Skeletal muscle satellite cell (primary cell): ENCODE data around the gene PEX26.
"Not testable (repeated sequence)": the region's sequence is repeated elsewhere in the genome, so short reads cannot be mapped to it uniquely, and the experiment has no call there.

Experiments used
- H3K27me3 ChIP-seq: 2 replicates; pipeline ENCODE4 v1.7.0; 2013; ENCODE audit warnings: low read length; ENCODE audit not compliant: control insufficient read depth, insufficient read depth
- H3K36me3 ChIP-seq: 2 replicates; pipeline ENCODE4 v1.7.0; 2013; ENCODE audit warnings: mild to moderate bottlenecking, control low read depth, low read length; ENCODE audit not compliant: insufficient read depth
- H3K4me1 ChIP-seq: 2 replicates; pipeline ENCODE4 v1.7.0; 2013; ENCODE audit warnings: low read length; ENCODE audit not compliant: control insufficient read depth, insufficient read depth
- H3K4me2 ChIP-seq: 2 replicates; pipeline ENCODE4 v1.7.0; 2013; ENCODE audit warnings: mild to moderate bottlenecking, low read length
- H3K4me3 ChIP-seq: 2 replicates; pipeline ENCODE4 v1.7.0; 2013; ENCODE audit warnings: low read length
- H3K9ac ChIP-seq: 2 replicates; pipeline ENCODE4 v1.7.0; 2013; ENCODE audit warnings: mild to moderate bottlenecking, low read depth, low read length, moderate library complexity
- H3K9me3 ChIP-seq: replicated peaks from 2 replicates; pipeline ENCODE4 v1.7.0; 2013; ENCODE audit warnings: mild to moderate bottlenecking, control low read depth, low read length

Gene PEX26

DNA sequence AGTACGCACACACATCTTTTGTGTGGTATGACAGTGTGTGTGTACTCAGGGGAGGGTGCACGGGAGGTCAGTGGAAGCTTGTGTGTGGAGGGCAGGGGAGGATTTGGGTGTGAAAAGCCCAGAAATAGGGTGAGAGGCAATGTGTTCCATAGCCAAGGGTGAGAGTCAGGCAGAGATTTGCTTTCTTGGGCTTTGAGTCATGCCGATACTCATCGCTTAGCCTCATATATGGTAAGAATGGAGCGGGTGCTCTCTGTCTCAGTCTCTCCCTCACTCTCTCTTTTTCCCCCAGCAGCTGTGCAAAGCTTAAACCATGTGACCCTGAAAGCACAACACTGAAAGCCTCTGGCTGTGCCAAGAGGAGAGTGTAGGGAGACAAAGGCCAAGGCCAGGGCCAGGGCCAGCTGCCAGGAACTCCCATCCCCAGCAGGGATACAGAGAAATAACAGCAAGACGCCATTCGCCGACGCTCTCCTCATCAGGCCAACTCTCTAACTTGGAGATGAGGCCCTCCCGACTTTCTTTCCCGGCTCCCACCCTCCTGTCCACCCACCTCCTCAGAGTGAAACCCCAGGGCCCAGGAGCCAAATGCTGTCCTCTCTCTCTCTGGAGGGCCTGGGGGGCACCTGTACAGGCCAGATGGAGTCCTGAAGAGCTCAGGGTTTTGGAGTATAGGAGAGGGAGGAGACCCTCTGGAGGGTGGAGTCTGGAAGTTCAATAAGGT lies 33.1 kb upstream of the PEX26 start:
- H3K9ac ChIP-seq: no peak overlapping the region
- no peaks in the 10 kb centered on the region for H3K9me3 ChIP-seq
- no peak overlapping the region for H3K4me3 ChIP-seq
- H3K27me3 ChIP-seq: no peaks in the 10 kb centered on the region
- peaks cover 19% of the 10 kb centered on the region for H3K4me1 ChIP-seq
- peak overlapping the region; percentile 37 for H3K4me2 ChIP-seq
- H3K36me3 ChIP-seq: no peaks in the 10 kb centered on the region

DNA sequence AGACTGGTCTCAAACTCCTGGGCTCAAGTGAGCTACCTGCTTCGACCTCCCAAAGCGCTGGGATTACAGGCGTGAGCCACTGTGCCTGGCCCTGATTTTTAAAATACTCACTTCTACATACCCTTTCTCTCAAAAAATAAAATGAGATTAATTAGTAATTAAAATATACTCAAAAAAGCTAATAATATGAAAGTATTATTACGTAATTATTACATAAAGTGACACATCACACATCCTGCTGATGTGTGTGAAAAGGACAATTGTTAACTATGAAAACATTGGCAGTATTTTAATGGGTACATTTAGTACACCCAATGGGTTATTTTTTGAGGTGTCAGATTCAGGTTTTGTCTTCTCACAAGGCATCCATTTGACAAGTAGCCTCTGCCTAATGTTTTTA lies 32.0 kb upstream of the PEX26 start:
- Histone ChIP-seq H3K9ac (no peak overlapping the region), H3K4me1 (peaks cover 19% of the 10 kb centered on the region), H3K27me3 (no peaks in the 10 kb centered on the region), H3K9me3 (no peaks in the 10 kb centered on the region), H3K4me2 (no peak overlapping the region), H3K36me3 (no peaks in the 10 kb centered on the region), H3K4me3 (no peak overlapping the region)

DNA sequence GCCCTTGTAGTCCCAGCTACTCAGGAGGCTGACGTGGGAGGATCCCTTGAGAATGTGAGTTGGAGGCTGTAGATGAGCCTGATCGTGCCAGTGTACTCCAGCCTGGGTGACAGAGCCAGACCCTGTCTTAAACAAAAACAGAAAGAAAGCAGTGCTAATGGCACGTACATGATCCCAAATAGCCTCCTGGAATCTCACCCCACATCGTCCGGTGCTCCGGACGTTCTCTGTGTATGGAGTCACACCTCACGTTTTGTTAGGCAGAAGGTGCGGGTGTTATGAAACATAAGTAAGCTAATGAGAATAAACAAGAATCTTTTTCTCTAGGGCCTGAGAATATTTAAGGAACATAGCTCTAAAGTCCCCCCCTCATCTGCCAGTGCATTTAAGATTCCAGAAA lies 29.7 kb upstream of the PEX26 start:
- Histone ChIP-seq H3K4me1 (peaks cover 19% of the 10 kb centered on the region), H3K9ac (no peak overlapping the region), H3K4me2 (peak overlapping the region; percentile 67), H3K27me3 (no peaks in the 10 kb centered on the region), H3K4me3 (no peak overlapping the region), H3K36me3 (no peaks in the 10 kb centered on the region), H3K9me3 (no peaks in the 10 kb centered on the region)

DNA sequence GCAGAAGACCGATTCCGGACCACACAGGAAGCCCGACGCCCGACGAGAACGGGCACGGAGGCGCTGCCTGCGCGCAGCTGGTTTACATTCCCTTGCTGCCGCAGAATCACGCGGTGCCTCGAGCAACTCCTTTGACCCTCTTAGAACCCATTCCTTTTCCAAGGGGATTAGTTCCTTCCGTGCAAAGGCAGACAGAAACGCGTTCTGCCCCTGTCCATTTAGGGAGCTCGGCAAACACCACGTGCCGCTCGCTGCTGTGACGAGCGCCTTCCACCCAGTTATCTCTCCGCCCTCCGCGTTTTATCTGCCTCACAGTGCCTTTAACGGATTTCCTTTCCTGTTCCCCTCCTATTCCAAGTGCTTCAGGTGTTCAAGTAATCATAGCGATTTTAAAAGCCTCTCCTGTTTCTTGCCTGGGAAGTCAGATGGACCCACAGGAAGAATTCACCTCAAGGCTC lies 29.3 kb upstream of the PEX26 start:
- Histone ChIP-seq H3K9me3 (no peaks in the 10 kb centered on the region), H3K36me3 (no peaks in the 10 kb centered on the region), H3K4me2 (peak overlapping the region; percentile 67), H3K27me3 (no peaks in the 10 kb centered on the region), H3K9ac (no peak overlapping the region), H3K4me3 (peak overlapping the region; percentile 22), H3K4me1 (peaks cover 19% of the 10 kb centered on the region)

DNA sequence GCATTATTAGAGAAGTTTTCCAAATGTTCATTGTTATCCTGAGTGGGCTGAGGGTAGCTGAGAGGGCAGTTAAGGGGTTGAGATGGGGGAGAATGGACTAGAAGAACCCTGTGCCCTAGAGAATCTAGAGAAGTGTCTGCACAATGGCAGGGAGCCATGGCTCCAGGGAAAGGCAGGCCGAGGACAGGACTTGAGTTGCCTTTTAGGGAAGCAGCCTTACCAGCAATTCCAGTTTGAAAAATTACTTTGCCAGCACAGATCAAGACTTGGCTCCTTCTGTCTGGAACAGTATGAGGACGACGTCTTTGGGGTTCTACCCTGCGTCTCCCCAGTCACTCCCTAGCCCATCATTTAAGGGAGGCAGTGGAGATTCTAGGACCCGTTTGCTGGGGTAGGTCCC lies 27.7 kb upstream of the PEX26 start:
- Histone ChIP-seq H3K36me3 (no peaks in the 10 kb centered on the region), H3K4me1 (peaks cover 6% of the 10 kb centered on the region), H3K27me3 (no peaks in the 10 kb centered on the region), H3K9ac (no peak overlapping the region), H3K4me3 (no peak overlapping the region), H3K4me2 (no peak overlapping the region), H3K9me3 (no peaks in the 10 kb centered on the region)

DNA sequence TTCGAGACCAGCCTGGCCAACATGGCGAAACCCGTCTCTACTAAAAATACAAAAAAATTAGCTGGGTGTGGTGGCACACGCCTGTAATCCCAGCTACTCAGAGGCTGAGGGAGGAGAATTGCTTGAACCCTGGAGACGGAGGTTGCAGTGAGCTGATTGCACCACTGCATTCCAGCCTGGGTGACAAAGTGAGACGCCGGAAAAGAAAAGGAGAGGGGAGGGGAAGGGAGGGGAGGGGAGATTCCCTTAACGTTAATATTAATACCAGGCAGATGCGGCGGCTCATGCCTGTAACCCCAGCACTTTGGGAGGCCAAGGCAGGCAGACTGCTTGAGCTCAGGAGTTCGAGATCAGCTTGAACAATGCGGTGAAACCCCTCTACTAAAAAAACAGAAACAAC lies 26.7 kb upstream of the PEX26 start:
- H3K27me3 ChIP-seq, H3K9ac ChIP-seq, H3K4me3 ChIP-seq, H3K36me3 ChIP-seq, H3K4me2 ChIP-seq, H3K9me3 ChIP-seq: not testable (repeated sequence)
- H3K4me1 ChIP-seq: peaks cover 10% of the 10 kb centered on the region

DNA sequence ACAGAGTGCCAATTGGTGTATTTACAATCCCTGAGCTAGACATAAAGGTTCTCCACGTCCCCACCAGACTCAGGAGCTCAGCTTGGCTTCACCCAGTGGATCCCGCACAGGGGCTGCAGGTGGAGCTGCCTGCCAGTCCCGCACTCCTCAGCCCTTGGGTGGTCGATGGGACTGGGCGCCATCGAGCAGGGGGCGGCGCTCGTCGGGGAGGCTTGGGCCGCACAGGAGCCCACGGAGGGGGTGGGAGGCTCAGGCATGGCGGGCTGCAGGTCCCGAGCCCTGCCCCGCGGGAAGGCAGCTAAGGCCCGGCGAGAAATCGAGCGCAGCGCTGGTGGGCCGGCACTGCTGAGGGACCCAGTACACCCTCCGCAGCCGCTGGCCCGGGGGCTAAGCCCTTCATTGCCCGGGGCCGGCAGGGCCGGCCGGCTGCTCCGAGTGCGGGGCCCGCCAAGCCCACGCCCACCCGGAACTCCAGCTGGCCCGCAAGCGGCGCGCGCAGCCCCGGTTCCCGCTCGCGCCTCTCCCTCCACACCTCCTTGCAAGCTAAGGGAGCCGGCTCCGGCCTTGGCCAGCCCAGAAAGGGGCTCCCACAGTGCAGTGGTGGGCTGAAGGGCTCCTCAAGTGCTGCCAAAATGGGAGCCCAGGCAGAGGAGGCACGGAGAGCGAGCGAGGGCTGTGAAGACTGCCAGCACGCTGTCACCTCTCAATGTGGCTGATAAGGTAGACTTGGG lies 24.4 kb upstream of the PEX26 start:
- H3K27me3 ChIP-seq, H3K36me3 ChIP-seq, H3K9ac ChIP-seq, H3K4me3 ChIP-seq, H3K4me2 ChIP-seq, H3K9me3 ChIP-seq: not testable (repeated sequence)
- peaks cover 30% of the 10 kb centered on the region for H3K4me1 ChIP-seq

DNA sequence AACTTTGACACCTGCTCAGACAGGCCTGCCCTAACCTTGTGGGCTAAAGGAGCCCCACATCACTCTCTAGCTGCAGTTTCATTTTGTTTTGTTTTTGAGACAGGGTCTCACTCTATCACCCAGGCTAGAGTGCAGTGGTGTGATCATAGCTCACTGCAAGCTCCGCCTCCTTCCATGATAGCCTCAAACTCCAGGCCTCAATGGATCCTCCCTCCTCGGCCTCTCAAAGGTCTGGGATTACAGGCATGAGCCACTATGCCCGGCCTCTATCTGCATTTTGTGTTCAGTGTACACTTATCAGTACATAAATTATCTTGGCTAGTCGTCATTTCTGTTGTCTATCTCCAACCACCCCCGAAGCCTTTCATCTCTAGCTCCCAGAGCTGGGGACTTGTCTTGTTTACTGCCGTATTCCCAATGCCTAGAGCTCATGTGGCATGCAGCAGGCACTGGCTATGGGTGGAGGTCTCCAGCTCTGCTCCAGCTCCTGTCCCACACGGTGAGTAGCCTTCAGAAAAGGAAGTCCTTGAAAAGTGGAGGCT lies 22.1 kb upstream of the PEX26 start:
- no peaks in the 10 kb centered on the region for H3K9me3 ChIP-seq
- H3K9ac ChIP-seq: peak overlapping the region; percentile 19
- no peaks in the 10 kb centered on the region for H3K27me3 ChIP-seq
- peak overlapping the region; percentile 22 for H3K4me2 ChIP-seq
- no peak overlapping the region for H3K4me3 ChIP-seq
- no peaks in the 10 kb centered on the region for H3K36me3 ChIP-seq
- peaks cover 27% of the 10 kb centered on the region for H3K4me1 ChIP-seq

DNA sequence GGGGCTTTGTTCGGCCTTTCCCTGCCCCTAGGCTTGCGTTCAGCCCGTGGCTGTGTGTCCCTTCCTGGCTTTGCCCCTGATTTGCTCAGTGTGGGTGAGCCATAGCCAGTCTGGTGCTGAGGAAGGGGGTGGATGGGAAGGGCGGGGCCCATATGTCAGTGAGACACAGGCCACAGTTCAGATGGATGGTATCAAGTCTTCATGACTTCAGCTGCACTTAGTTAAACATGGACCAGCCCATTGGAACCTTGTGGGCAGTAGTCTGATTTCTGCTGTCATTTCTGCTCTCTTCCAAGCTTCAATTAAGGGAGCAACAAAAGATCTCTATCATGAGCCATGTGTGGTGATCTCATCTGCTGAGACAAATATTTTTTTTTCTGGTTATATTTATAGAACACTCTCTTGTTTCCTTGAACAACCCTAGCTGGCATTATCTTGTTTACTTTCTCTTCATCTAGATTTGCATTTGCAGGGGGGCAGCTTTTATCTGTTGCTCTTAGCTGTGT lies 21.6 kb upstream of the PEX26 start:
- peaks cover 33% of the 10 kb centered on the region for H3K4me1 ChIP-seq
- no peaks in the 10 kb centered on the region for H3K36me3 ChIP-seq
- H3K4me3 ChIP-seq: no peak overlapping the region
- peak overlapping the region; percentile 19 for H3K9ac ChIP-seq
- peak overlapping the region; percentile 22 for H3K4me2 ChIP-seq
- no peaks in the 10 kb centered on the region for H3K27me3 ChIP-seq
- H3K9me3 ChIP-seq: no peaks in the 10 kb centered on the region

DNA sequence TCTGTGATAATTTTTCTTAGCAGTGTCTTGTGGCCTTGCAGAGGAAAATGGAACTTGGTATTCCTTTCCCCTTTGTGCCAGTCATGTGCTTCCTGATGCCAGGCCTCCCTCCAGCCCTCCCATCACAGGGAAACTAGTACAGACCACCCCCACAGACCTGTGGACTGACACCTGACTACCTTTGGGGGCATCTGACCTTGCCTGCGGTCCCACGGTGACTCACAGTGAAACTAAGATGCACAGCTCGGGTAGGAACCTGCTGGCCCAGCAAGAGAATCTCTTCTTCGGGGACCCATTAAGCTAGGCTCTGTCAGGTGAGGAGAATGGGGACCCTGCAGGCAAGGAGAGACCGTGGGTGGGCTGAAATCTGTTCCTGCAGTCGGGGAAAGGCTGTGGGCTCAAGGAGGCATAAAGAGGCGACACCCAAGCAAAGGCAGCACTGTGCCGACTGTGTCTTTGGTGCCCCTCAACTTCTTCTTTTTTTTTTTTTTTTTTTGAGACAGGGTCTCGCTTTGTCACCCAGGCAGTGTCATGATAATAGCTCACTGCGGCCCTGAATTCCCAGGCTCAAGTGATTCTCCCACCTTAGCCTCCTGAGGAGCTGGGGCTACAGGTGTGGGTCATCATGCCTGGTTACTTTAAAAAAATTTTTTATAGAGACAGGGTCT lies 20.8 kb upstream of the PEX26 start:
- Histone ChIP-seq H3K4me2 (no peak overlapping the region), H3K27me3 (no peaks in the 10 kb centered on the region), H3K9me3 (no peaks in the 10 kb centered on the region), H3K4me1 (peaks cover 39% of the 10 kb centered on the region), H3K9ac (peak overlapping the region; percentile 19), H3K36me3 (no peaks in the 10 kb centered on the region), H3K4me3 (no peak overlapping the region)

DNA sequence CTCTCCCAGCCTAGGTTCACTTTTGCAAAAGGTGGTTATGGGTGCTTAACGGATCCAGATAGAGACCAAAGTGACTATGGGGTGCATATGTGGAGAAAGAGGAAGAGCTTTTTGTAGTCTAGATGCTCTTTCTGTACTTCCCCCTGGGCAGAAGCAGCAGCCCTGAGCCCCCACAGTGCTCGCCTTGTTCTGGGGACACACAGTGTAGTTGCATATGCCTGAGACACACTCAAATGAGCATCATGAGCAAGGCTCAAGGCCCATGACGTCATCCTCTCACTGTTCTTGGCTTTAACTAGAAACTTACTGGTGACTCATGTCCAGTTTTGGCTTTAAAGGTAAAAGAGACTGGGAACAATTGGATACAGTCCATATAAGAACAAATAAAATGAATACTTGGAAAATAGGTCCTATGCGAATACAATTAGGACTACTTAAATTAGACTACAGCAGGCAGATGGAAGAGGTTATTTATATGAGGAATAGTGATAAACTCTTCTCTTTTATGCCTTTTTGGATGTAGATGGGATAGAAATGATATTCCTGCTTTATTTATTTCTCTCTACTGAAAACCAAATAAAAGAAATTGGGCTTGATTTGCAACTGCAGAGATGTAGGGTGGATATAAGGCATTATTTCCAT lies 20.1 kb upstream of the PEX26 start:
- Histone ChIP-seq H3K4me2 (no peak overlapping the region), H3K36me3 (no peaks in the 10 kb centered on the region), H3K9ac (no peak overlapping the region), H3K27me3 (no peaks in the 10 kb centered on the region), H3K9me3 (no peaks in the 10 kb centered on the region), H3K4me3 (no peak overlapping the region), H3K4me1 (peaks cover 39% of the 10 kb centered on the region)
